ENCODE measurements around the gene NLRP3. TPM values are rescaled to one million over a fixed set of nuclear protein-coding genes. Genes with fewer than 3 reads are reported as not detected.
"Not testable (repeated sequence)": the region's sequence is repeated elsewhere in the genome, so short reads cannot be mapped to it uniquely, and the experiment has no call there.

NLRP3 gene
- not detected for polyA plus RNA-seq (2012; ENCODE audit: insufficient read depth, insufficient read length, low read depth)

DNA sequence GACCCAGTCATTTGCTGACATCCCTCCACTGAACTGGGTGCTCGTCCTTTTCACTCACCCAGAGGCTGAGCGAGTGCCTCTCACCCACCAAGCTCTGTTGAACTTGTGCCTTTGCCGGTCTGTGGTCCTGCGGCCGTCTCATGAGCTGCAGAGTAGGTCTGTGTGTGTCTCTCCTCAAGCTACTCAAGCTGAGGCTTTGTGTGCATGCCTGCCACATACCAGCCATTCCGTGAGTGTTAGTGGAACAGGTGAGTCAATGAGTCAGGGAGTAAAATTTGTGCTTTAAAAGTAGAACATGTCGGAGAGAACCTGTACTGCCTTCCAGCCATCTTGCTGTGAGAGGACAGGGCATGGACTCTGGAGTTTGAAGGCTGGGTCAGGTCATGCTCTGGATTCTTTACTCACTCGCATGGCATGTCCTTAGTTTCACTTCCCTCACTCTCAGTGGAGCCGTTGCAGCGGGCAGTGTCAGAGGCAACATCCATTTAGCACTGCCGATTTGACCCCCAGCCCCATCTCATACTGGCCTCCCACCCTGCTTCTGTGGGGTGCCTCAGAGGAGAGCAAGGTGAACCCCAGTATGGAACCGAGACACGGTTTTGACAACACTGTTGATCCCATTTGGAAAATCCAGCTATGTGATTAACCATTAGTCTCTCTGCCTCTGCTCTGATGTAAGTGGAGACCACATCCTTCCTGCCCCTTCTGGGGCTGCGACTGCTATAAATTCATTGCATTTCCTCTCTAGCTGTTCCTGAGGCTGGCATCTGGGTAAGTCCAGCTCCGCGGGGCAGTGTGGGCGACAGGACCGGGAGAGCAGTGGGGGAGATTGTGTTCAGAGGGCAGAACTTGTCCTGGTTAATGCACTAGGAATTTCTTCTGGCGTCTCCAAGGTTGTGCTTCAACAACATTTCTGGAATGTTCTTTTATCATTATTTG lies at the start of gene NLRP3:
NLRP3 (plus strand) TSS at position 751 of the 939 bp plus-strand sequence. CDS start 2,628 bp downstream, outside the sequence.
- DNase-seq = no peak
- H3K9me3 ChIP-seq = no peaks in the 10 kb centered on the region
- H3K4me3 ChIP-seq (ENCODE audit: low read depth, low read length) = no peak within 1 kb of the TSS
- H3K36me3 ChIP-seq = no peaks in the 10 kb centered on the region
- H3K4me1 ChIP-seq = no peaks in the 10 kb centered on the region
- TF ChIP-seq, protein P1, sequence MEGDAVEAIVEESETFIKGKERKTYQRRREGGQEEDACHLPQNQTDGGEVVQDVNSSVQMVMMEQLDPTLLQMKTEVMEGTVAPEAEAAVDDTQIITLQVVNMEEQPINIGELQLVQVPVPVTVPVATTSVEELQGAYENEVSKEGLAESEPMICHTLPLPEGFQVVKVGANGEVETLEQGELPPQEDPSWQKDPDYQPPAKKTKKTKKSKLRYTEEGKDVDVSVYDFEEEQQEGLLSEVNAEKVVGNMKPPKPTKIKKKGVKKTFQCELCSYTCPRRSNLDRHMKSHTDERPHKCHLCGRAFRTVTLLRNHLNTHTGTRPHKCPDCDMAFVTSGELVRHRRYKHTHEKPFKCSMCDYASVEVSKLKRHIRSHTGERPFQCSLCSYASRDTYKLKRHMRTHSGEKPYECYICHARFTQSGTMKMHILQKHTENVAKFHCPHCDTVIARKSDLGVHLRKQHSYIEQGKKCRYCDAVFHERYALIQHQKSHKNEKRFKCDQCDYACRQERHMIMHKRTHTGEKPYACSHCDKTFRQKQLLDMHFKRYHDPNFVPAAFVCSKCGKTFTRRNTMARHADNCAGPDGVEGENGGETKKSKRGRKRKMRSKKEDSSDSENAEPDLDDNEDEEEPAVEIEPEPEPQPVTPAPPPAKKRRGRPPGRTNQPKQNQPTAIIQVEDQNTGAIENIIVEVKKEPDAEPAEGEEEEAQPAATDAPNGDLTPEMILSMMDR (IDR thresholded peaks at IDR 0.05; ENCODE audit: low read depth, low read length) = no peak
- 0 out of 2 replicates have a peak, but pooled peaks cover 3% of the 10 kb centered on the region for H3K27me3 ChIP-seq

DNA sequence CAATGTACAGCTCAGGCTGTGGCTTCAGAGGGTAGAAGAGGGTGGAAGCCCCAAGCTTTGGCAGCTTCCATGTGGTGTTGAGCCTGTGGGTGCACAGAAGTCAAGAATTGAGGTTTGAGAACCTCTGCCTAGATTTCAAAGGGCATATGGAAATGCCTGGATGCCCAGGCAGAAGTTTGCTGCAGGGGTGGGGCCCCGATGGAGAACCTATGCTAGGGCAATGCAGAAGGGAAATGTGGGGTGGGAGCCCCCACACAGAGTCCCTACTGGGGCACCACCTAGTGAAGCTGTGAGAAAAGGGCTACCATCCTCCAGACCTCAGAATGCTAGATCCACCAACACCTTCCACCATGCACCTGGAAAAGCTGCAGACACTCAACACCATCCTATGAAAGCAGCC lies 49.6 kb upstream of the NLRP3 start:
- not testable (repeated sequence) for H3K9me3 ChIP-seq; H3K4me3 ChIP-seq (ENCODE audit: low read depth, low read length); H3K27me3 ChIP-seq; DNase-seq; H3K4me1 ChIP-seq; H3K36me3 ChIP-seq

DNA sequence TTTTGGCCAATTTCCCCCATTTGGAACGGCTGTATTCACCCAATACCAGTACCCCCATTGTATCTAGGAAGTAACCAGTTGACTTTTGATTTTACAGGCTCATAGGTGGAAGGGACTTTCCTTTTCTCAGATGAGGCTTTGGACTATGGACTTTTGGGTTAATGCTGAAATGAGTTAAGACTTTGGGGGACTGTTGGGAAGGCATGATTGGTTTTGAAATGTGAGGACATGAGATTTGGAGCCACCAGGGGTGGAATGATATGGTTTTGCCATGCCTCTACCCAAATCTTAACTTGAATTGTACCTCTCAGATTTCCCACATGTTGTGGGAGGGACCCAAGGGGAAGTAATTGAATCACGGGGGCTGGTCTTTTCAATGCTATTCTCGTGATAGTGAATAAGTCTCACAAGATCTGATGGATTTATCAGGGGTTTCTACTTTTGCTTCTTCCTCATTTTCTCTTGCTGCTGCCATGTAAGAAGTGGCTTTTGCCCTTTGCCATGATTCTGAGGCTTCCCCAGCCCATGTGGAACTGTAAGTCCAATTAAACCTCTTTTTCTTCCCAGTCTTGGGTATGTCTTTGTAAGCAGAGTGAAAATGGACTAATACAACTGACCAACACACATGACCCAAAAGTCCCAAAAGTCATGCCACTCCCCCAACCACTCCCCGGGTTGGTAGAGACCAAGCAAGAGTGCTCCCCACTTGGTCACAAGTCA lies 48.9 kb upstream of the NLRP3 start:
- TF ChIP-seq, protein P1 (IDR thresholded peaks at IDR 0.05; ENCODE audit: low read depth, low read length) = no peak
- DNase-seq = no peak
- no peaks in the 10 kb centered on the region for H3K36me3 ChIP-seq

DNA sequence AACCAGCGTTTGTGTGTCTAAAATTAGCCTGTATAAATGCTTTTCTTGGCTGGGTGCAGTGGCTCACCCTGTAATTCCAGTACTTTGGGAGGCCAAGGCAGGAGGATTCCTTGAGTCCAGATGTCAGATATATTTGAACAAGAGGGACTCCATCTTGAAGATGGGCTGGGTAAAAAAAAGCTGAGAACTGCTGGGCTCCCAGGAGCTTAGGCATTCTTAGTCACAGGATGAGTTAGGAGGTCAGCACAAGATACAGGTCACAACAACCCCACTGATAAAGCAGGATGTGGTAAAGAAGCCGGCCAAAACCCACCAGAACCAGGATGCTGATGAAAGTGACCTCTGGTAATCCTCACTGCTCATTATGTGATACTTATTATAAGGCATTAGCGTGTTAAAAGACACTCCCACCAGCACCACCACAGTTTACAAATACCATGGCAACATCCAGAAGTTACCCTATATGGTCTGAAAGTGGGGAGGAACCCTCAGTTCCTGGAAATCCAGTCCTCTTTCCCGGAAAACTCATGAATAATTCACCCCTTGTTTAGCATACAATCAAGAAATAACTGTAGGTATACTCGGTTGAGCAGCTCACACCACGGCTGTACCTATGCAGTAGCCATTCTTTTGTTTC lies 48.1 kb upstream of the NLRP3 start:
- Histone ChIP-seq H3K4me1 (no peaks in the 10 kb centered on the region), H3K27me3 (no peaks in the 10 kb centered on the region; the same call in 1 of the 2 replicates), H3K36me3 (no peaks in the 10 kb centered on the region), H3K9me3 (no peaks in the 10 kb centered on the region), H3K4me3 (ENCODE audit: low read depth, low read length) (no peak overlapping the region)
- TF ChIP-seq, protein P1 (IDR thresholded peaks at IDR 0.05; ENCODE audit: low read depth, low read length) = no peak
- no peak for DNase-seq

More for the DNA sequence above, 48.9 kb upstream of the NLRP3 start:
- Histone ChIP-seq H3K4me1 (no peaks in the 10 kb centered on the region), H3K9me3 (no peaks in the 10 kb centered on the region), H3K27me3 (no peaks in the 10 kb centered on the region; the same call in 1 of the 2 replicates), H3K4me3 (ENCODE audit: low read depth, low read length) (no peak overlapping the region)

DNA sequence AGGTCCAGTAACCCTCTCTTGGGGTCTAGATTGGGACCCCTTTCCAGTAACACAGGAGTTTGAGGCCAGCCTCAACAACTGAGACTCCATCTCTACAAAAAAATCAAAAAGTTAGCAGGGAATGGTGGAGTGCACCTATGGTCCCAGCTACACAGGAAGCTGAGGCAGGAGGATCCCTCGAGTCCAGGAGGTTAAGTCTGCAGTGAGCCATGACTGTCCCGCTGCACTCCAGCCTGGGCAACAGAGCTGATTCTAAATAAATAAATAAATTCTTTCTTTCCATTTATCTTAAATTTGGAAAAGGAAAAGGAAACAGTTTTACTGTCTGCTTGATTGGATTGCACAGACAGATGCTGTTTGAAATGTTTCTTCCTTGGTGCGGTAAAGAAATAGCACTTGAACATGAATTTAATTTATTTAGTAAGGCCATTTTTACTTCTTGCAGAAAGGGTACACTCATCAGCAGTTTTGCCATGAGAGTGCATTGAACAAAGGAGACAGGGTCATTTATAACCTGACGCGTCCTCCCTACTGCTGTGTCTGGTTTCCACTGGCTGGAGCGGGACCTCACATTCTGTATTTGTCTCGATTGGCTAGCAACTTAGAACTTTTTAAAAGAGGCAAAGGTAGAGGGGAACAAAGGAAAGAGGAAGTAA lies 47.4 kb upstream of the NLRP3 start:
- no peak overlapping the region for H3K4me3 ChIP-seq (ENCODE audit: low read depth, low read length)
- H3K4me1 ChIP-seq = no peaks in the 10 kb centered on the region
- no peaks in the 10 kb centered on the region; the same call in 1 of the 2 replicates for H3K27me3 ChIP-seq
- TF ChIP-seq, protein P1 (IDR thresholded peaks at IDR 0.05; ENCODE audit: low read depth, low read length) = no peak
- H3K36me3 ChIP-seq = no peaks in the 10 kb centered on the region
- DNase-seq = no peak
- no peaks in the 10 kb centered on the region for H3K9me3 ChIP-seq
